ENCODE data around the gene C1orf94. TPM values are rescaled to one million over a fixed set of nuclear protein-coding genes. Genes with fewer than 3 reads are reported as not detected.

C1orf94 gene
- total RNA-seq, 1 experiment from 2014 or later, result not detected

DNA sequence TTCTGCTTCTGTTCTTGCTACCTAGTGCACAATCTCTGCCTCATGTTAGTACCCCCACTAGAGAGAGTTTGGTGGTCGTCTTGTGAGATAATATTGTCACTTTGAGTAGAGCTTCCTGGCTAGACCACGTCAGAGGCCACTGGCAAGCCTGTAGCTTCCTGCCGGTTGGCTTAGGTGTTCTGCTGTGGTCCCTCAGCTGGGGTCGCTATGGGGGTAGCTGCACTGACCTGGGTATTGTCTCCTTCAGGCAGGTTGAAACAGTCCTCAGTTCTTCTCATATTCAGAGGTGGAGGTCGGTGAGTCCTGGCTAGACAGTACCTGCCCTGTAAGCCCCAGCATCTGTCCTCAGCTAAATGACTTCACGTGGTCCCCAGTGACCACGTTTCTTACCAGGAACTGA lies 86.2 kb downstream of the C1orf94 start:
- no peaks in the 10 kb centered on the region for H3K4me1 Mint-ChIP-seq (ENCODE audit: low read depth, unreplicated experiment)
- CTCF ChIA-PET, result no interaction called here
- peaks cover 5% of the 10 kb centered on the region for H3K9me3 Mint-ChIP-seq (ENCODE audit: low read depth, unreplicated experiment)
- DNase-seq, result no peak
- H3K4me3 Mint-ChIP-seq (ENCODE audit: low read depth, unreplicated experiment), result no peak overlapping the region
- TF ChIP-seq, protein P1, sequence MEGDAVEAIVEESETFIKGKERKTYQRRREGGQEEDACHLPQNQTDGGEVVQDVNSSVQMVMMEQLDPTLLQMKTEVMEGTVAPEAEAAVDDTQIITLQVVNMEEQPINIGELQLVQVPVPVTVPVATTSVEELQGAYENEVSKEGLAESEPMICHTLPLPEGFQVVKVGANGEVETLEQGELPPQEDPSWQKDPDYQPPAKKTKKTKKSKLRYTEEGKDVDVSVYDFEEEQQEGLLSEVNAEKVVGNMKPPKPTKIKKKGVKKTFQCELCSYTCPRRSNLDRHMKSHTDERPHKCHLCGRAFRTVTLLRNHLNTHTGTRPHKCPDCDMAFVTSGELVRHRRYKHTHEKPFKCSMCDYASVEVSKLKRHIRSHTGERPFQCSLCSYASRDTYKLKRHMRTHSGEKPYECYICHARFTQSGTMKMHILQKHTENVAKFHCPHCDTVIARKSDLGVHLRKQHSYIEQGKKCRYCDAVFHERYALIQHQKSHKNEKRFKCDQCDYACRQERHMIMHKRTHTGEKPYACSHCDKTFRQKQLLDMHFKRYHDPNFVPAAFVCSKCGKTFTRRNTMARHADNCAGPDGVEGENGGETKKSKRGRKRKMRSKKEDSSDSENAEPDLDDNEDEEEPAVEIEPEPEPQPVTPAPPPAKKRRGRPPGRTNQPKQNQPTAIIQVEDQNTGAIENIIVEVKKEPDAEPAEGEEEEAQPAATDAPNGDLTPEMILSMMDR (IDR thresholded peaks at IDR 0.05; ENCODE audit: unreplicated experiment), result no peak
- H3K27me3 Mint-ChIP-seq (ENCODE audit: unreplicated experiment), result no peaks in the 10 kb centered on the region
- no TSS peak for BruUV-seq (replicated peaks)
- intact Hi-C loops (cut with micrococcal nuclease; ENCODE audit: unreplicated experiment), result no loop called here
- H3K36me3 Mint-ChIP-seq (ENCODE audit: insufficient read depth, unreplicated experiment), result no peaks in the 10 kb centered on the region
- no peak overlapping the region for H3K27ac Mint-ChIP-seq (ENCODE audit: unreplicated experiment)

DNA sequence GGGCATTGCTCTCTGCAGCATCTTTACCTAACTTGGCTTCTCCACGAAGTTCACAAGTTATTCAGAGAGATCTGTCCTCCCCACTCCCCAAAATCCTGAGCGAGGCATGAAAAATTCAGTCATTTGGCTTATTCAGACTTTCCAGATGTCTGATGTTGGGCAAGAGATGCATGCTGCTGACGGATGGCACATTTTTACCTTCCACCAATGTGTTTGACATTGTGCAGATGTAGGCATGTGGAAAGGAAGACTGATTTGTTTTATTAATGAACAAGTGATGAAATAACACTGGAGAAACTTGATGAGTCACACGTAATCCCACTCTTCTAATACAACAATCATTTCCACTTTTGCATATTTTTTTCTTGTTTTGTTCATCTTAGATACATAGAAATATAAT lies 86.7 kb downstream of the C1orf94 start:
- no peaks in the 10 kb centered on the region for H3K36me3 Mint-ChIP-seq (ENCODE audit: insufficient read depth, unreplicated experiment)
- no peak overlapping the region for H3K4me3 Mint-ChIP-seq (ENCODE audit: low read depth, unreplicated experiment)
- H3K9me3 Mint-ChIP-seq (ENCODE audit: low read depth, unreplicated experiment), result peaks cover 7% of the 10 kb centered on the region
- BruUV-seq (replicated peaks), result no TSS peak
- intact Hi-C loops (cut with micrococcal nuclease; ENCODE audit: unreplicated experiment), result no loop called here
- no peaks in the 10 kb centered on the region for H3K4me1 Mint-ChIP-seq (ENCODE audit: low read depth, unreplicated experiment)
- TF ChIP-seq, protein P1 (IDR thresholded peaks at IDR 0.05; ENCODE audit: unreplicated experiment), result no peak
- H3K27ac Mint-ChIP-seq (ENCODE audit: unreplicated experiment), result no peak overlapping the region
- CTCF ChIA-PET, result no interaction called here
- no peak for DNase-seq
- H3K27me3 Mint-ChIP-seq (ENCODE audit: unreplicated experiment), result no peaks in the 10 kb centered on the region

DNA sequence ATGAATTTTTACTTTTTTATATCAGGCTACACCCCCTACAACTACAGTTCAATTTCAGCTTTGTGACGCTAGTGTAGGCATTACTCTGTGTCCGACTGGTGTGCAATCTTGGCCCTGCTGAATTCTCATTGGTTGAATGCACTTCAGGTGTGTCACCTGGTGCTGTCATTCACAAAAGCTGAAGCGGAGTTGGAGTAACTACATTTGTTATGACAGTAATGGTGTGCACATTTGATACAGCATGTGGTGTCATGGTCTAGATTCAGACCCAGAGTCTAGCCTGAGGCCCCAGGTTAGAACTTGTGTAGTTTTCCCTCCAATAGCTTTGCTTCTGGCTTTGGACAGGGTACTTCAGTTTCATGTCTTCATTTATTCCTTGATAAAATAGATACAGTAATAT lies 88.7 kb downstream of the C1orf94 start:
- intact Hi-C loops (cut with micrococcal nuclease; ENCODE audit: unreplicated experiment), result no loop called here
- Mint-ChIP-seq H3K4me1 (ENCODE audit: low read depth, unreplicated experiment) (no peaks in the 10 kb centered on the region), H3K36me3 (ENCODE audit: insufficient read depth, unreplicated experiment) (no peaks in the 10 kb centered on the region), H3K4me3 (ENCODE audit: low read depth, unreplicated experiment) (no peak overlapping the region), H3K9me3 (ENCODE audit: low read depth, unreplicated experiment) (peaks cover 3% of the 10 kb centered on the region), H3K27ac (ENCODE audit: unreplicated experiment) (no peak overlapping the region), H3K27me3 (ENCODE audit: unreplicated experiment) (no peaks in the 10 kb centered on the region)
- TF ChIP-seq, protein P1 (IDR thresholded peaks at IDR 0.05; ENCODE audit: unreplicated experiment), result no peak
- CTCF ChIA-PET, result no interaction called here
- BruUV-seq (replicated peaks), result no TSS peak
- no peak for DNase-seq

DNA sequence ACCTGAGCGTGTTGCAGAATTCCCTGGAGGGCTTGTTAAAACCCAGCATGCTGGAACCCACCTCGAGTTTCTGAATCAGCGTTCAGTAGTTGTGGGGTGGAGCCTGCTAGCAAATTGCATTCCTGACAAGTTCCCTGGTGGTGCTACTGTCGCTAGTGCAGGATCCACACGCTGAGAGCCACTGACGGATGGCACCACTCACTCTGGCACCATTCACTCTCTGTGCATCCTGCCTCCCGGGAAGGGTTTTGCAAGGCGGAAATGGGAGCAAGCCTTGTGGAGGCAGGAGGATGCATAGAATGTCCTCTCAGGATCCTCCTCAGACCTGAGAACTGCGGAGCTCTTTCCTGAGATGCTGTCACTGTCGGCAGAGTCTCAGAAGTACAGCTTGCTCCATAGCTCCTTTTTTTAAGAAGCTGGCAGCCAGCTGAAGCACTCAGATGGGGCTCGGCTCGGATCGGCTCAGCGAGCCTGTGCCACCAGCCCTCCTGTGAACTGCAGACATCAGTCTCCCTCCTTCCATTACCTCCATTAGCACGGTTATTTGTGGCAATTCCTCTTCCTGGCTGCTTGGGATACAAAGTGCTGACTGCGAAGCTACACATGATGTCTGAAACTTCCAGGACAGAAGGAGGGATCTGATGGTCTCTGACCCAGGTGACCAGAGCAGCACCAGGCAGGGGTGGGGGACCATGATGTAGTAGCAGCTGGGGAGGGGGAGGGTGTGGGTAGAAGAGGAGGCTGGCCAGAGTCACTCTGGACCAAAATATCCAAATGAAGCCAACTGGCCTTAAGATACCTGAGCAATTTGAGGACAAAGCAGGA lies 89.6 kb downstream of the C1orf94 start:
- TF ChIP-seq, protein P1 (IDR thresholded peaks at IDR 0.05; ENCODE audit: unreplicated experiment), result no peak
- Mint-ChIP-seq H3K27me3 (ENCODE audit: unreplicated experiment) (no peaks in the 10 kb centered on the region), H3K4me3 (ENCODE audit: low read depth, unreplicated experiment) (no peak overlapping the region)

More for the DNA sequence above, 89.6 kb downstream of the C1orf94 start:
- H3K9me3 Mint-ChIP-seq (ENCODE audit: low read depth, unreplicated experiment), result peaks cover 3% of the 10 kb centered on the region
- no peaks in the 10 kb centered on the region for H3K4me1 Mint-ChIP-seq (ENCODE audit: low read depth, unreplicated experiment)
- intact Hi-C loops (cut with micrococcal nuclease; ENCODE audit: unreplicated experiment), result no loop called here
- DNase-seq, result no peak
- no peak overlapping the region for H3K27ac Mint-ChIP-seq (ENCODE audit: unreplicated experiment)
- CTCF ChIA-PET, result no interaction called here
- BruUV-seq (replicated peaks), result no TSS peak
- H3K36me3 Mint-ChIP-seq (ENCODE audit: insufficient read depth, unreplicated experiment), result no peaks in the 10 kb centered on the region

Measured in Calu3 (cell line).